Peyer's patch (tissue), 4 donors: ENCODE measurements around the gene MIPOL1.

Source experiments
- POLR2A ChIP-seq, 2 donors: fragments of 450-650 bp; IDR thresholded peaks; one replicate each; pipeline ENCODE4 v1.5.1; 2017; ENCODE audit warnings: antibody characterized with exemption in 2 of 2, mild to moderate bottlenecking in 2 of 2, moderate library complexity in 2 of 2
- TF ChIP-seq, protein P1 (sequence below), 6 experiments: fragments of 450-650 bp in 4 of 6; fragments of 200-600 bp in 2 of 6; sonication (generic) in 1 of 6; IDR thresholded peaks; one replicate each; pipeline ENCODE4 v1.5.1; 2017 to 2019; ENCODE audit warnings: antibody characterized with exemption in 6 of 6, mild to moderate bottlenecking in 3 of 6, moderate library complexity in 1 of 6

DNA sequence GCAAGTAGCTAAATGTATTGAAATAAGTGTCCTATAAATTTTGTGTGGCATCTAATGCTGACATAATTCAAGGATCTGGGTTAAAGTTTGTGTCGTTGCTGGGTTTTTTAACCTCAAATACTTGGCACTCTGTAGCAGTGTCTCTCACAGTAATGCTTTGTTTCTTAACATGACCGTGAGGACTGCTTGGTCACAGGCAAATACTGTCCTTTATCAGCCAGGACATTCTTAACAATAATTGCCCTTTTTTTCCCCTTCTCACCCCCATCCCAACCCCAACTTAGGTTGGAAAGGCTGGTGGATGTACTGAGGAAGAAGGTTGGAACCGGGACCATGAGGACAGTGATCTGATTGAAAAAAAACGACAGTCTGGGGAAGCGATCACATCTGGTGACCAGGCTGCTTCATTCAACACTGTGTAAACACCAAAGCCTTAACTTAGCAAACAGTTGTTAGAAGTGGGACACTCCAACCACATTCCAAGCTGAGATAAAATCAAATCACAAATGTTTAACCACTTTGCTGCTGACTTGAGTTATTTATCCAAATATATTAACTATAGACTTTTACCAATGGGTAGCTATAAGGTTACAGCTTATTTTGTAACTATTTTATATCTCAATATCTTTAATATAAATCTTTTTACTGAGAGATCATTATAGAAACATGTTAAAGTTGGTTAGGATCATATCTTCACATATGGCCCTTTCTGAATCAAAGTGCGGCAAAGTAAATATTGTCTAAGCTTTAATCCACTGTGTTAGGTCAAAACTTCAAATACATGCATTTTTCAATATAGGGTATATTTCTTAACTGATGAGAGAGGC is 349.1 kb downstream of the MIPOL1 start:
- TF ChIP-seq, protein P1, sequence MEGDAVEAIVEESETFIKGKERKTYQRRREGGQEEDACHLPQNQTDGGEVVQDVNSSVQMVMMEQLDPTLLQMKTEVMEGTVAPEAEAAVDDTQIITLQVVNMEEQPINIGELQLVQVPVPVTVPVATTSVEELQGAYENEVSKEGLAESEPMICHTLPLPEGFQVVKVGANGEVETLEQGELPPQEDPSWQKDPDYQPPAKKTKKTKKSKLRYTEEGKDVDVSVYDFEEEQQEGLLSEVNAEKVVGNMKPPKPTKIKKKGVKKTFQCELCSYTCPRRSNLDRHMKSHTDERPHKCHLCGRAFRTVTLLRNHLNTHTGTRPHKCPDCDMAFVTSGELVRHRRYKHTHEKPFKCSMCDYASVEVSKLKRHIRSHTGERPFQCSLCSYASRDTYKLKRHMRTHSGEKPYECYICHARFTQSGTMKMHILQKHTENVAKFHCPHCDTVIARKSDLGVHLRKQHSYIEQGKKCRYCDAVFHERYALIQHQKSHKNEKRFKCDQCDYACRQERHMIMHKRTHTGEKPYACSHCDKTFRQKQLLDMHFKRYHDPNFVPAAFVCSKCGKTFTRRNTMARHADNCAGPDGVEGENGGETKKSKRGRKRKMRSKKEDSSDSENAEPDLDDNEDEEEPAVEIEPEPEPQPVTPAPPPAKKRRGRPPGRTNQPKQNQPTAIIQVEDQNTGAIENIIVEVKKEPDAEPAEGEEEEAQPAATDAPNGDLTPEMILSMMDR (IDR thresholded peaks at IDR 0.05), result no peak
- no peak for TF ChIP-seq POLR2A (IDR thresholded peaks at IDR 0.05)
